Endothelial cell (in vitro differentiated cells): ENCODE measurements around the gene ICA1. TPM values are rescaled to one million over a fixed set of nuclear protein-coding genes. Genes with fewer than 3 reads are reported as not detected.
A peak's percentile ranks its signal among the peaks of the same experiment; 100 is the strongest.

Source experiments
- DNase-seq: peaks from one replicate; pipeline ENCODE4 v3.0.0; 2021; ENCODE audit warnings: low spot score
- H3K27ac Mint-ChIP-seq: one replicate; pipeline ENCODE4 v1.8.0; 2021; ENCODE audit warnings: mixed read lengths, inconsistent platforms; ENCODE audit not compliant: unreplicated experiment
- H3K27me3 Mint-ChIP-seq: one replicate; pipeline ENCODE4 v1.8.0; 2021; ENCODE audit warnings: mild to moderate bottlenecking, moderate library complexity, mixed read lengths, inconsistent platforms; ENCODE audit not compliant: unreplicated experiment
- H3K36me3 Mint-ChIP-seq: one replicate; pipeline ENCODE4 v1.8.0; 2021; ENCODE audit warnings: mild to moderate bottlenecking, low read depth, mixed read lengths, inconsistent platforms; ENCODE audit not compliant: unreplicated experiment
- H3K4me1 Mint-ChIP-seq: one replicate; pipeline ENCODE4 v1.8.0; 2021; ENCODE audit warnings: mild to moderate bottlenecking, mixed read lengths, inconsistent platforms; ENCODE audit not compliant: unreplicated experiment
- H3K4me3 Mint-ChIP-seq: one replicate; pipeline ENCODE4 v1.8.0; 2021; ENCODE audit warnings: mild to moderate bottlenecking, mixed read lengths, inconsistent platforms; ENCODE audit not compliant: unreplicated experiment
- H3K9me3 Mint-ChIP-seq: one replicate; pipeline ENCODE4 v1.8.0; 2021; ENCODE audit warnings: mixed read lengths, inconsistent platforms; ENCODE audit not compliant: unreplicated experiment
- CTCF ChIP-seq: fragments of 200-600 bp; sonication (generic); IDR thresholded peaks from one replicate; pipeline ENCODE4 v1.5.0; 2021; ENCODE audit warnings: antibody characterized with exemption; ENCODE audit not compliant: unreplicated experiment
- total RNA-seq: library from RNA; stranded (reverse); fragmentation: NEBNext Ultra II Directional; extraction: Animal tissue kit (Norgen Biotek cat#: 25700); gene quantifications from one replicate; pipeline ENCODE4 v1.2.1, GENCODE V29; 2021; ENCODE audit not compliant: unreplicated experiment

Gene ICA1
- total RNA-seq, 1 donor from 2014 or later: 91.4 TPM

- no peak overlapping the region for H3K27ac Mint-ChIP-seq
- no peak overlapping the region for H3K4me3 Mint-ChIP-seq
- H3K9me3 Mint-ChIP-seq: no peaks in the 10 kb centered on the region
- H3K36me3 Mint-ChIP-seq: peaks cover 12% of the 10 kb centered on the region
- no peaks in the 10 kb centered on the region for H3K4me1 Mint-ChIP-seq
- TF ChIP-seq CTCF: no peak
- no peak for DNase-seq
- no peaks in the 10 kb centered on the region for H3K27me3 Mint-ChIP-seq
Observed at GRCh38 chr7:8192897-8193296, 69.1 kb downstream of the ICA1 start.

- peaks cover 10% of the 10 kb centered on the region for H3K4me1 Mint-ChIP-seq
- DNase-seq: peak; percentile 35
- H3K27me3 Mint-ChIP-seq: no peaks in the 10 kb centered on the region
- H3K9me3 Mint-ChIP-seq: no peaks in the 10 kb centered on the region
- peaks cover 7% of the 10 kb centered on the region for H3K36me3 Mint-ChIP-seq
- H3K27ac Mint-ChIP-seq: no peak overlapping the region
- TF ChIP-seq CTCF: no peak
- no peak overlapping the region for H3K4me3 Mint-ChIP-seq
Observed at GRCh38 chr7:8190119-8190895, 71.7 kb downstream of the ICA1 start.

- Mint-ChIP-seq H3K36me3 (peaks cover 7% of the 10 kb centered on the region), H3K27ac (no peak overlapping the region), H3K4me1 (peaks cover 12% of the 10 kb centered on the region), H3K4me3 (no peak overlapping the region), H3K27me3 (no peaks in the 10 kb centered on the region), H3K9me3 (no peaks in the 10 kb centered on the region)
- no peak for TF ChIP-seq CTCF
- DNase-seq: no peak
Observed at GRCh38 chr7:8189625-8190024, 72.3 kb downstream of the ICA1 start.

DNA sequence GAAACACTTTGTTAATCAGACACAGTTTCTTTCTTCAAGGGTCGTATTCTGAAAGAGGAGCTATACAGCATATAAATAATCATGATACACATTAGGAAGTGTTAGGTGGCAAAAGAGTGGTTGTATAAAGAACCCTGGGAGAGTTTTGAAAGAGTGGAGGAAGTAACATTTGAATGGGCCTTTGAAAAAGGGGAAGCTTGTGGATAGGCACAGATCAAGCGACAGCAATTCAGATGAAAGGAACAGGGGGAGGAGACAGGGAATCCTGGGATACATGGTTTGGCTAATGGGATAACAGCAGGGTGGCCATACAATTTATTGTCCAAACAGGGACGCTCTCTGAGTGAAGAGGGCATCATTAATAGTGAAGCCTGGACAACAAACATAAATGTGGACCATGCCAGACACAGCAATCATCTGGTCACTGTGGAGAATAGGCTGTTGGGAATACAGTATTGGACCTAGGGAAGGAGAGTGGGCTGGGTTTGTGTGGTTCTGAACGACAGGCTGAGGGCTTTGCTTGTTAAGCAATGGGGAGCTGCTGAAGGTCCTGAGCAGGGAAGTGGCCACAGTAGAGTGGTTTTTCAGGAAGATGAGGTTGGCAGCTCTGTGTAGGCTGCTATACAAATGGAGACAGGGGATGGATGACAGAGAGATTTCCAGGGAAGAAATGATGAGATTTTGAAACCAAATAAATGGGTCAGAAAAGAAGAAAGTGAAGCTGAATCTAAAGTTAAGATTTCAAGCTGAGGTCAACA lies 75.9 kb downstream of the ICA1 start:
- no peak overlapping the region for H3K27ac Mint-ChIP-seq
- H3K9me3 Mint-ChIP-seq: no peaks in the 10 kb centered on the region
- TF ChIP-seq CTCF: no peak
- no peak for DNase-seq
- no peak overlapping the region for H3K4me3 Mint-ChIP-seq
- H3K4me1 Mint-ChIP-seq: peaks cover 12% of the 10 kb centered on the region
- no peaks in the 10 kb centered on the region for H3K27me3 Mint-ChIP-seq
- peaks cover 4% of the 10 kb centered on the region for H3K36me3 Mint-ChIP-seq

DNA sequence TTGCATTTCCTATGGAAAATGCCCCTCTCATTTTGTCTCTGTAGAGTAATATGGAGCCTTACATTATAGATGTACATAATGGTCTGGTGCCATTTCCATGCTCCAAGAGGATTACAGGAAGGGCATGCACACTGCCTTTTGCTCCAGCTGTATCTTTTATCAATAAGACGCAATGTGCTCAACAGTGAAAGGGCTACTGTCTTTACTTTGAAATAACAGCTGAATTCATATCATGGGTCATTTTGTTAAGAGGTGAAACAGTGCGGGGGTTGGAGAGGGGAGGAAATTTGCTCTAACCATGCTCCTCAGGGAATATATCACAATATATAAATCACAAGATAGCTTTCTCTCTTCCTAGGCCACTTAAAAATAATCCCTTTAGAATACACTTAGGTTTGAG lies 77.7 kb downstream of the ICA1 start:
- no peak for TF ChIP-seq CTCF
- H3K36me3 Mint-ChIP-seq: peaks cover 4% of the 10 kb centered on the region
- no peak overlapping the region for H3K4me3 Mint-ChIP-seq

More for the DNA sequence above, 77.7 kb downstream of the ICA1 start:
- no peaks in the 10 kb centered on the region for H3K9me3 Mint-ChIP-seq
- DNase-seq: no peak
- H3K27me3 Mint-ChIP-seq: no peaks in the 10 kb centered on the region
- H3K27ac Mint-ChIP-seq: no peak overlapping the region
- peaks cover 12% of the 10 kb centered on the region for H3K4me1 Mint-ChIP-seq
